AG08396 (cell line): ENCODE data around the gene ANKDD1B.

Experiments used
- DNase-seq: peaks from one replicate; pipeline ENCODE4 v3.0.0; 2012; ENCODE audit warnings: low spot score, mixed read lengths

The ANKDD1B gene

GRCh38 chr5:75707911-75708509 is 96.8 kb downstream of the ANKDD1B start:
- DNase-seq, result no peak

- DNase-seq, result no peak
Measured at GRCh38 chr5:75710637-75711036, 99.4 kb downstream of the ANKDD1B start.

GRCh38 chr5:75711151-75711550 is 99.9 kb downstream of the ANKDD1B start:
- DNase-seq, result no peak

GRCh38 chr5:75712091-75712490 is 100.8 kb downstream of the ANKDD1B start:
- no peak for DNase-seq

GRCh38 chr5:75716715-75717081 is 105.4 kb downstream of the ANKDD1B start:
- DNase-seq, result no peak

GRCh38 chr5:75717082-75717922 is 106.0 kb downstream of the ANKDD1B start, which contains the start of gene POC5:
Gene POC5 (minus strand): TSS chr5:75717437. CDS start chr5:75712937, 4,500 bp downstream.
- peak; percentile 94 for DNase-seq

GRCh38 chr5:75720882-75721281 is 109.6 kb downstream of the ANKDD1B start:
- no peak for DNase-seq
